Measurements from ENCODE around the gene AKAP13. TPM values are rescaled to one million over a fixed set of nuclear protein-coding genes. Genes with fewer than 3 reads are reported as not detected.

AKAP13 gene
- total and polyA plus RNA-seq, 5 experiments from 2014 or later, result 113 to 244 (median 131) TPM

GRCh38 chr15:85379403-85380131, 836 bp upstream of the AKAP13 start:
- Mint-ChIP-seq H3K4me1 (peaks cover 36 to 58% (median 52%) of the 10 kb centered on the region in 4 donors), H3K27ac (peak overlapping the region; percentile 89 to 99 (median 96)), H3K9me3 (no peaks in the 10 kb centered on the region), H3K36me3 (peaks cover 0 to 3% (median 2%) of the 10 kb centered on the region in 3 donors), H3K27me3 (no peaks in the 10 kb centered on the region), H3K4me3 (peak overlapping the region; percentile 82 to 95 (median 92))
- DNase-seq (peak in 6 of 10 donors; percentile 10 to 66 (median 32)), ATAC-seq (peak; percentile 7 to 13)
- POLR2A ChIA-PET, result interaction anchor here (0.6 to 2.4 kb wide), 15 partner anchors 9 to 323 kb away, joined by 3 to 28 read pairs (median 4); no protein-coding TSS in a partner anchor

GRCh38 chr15:85380812-85381642, 624 bp downstream of the AKAP13 start:
- peak; percentile 39 to 77 (median 63) for DNase-seq
- ATAC-seq, result peak; percentile 24 to 53
- Mint-ChIP-seq H3K27ac (peak overlapping the region; percentile 89 to 98 (median 93)), H3K9me3 (no peaks in the 10 kb centered on the region), H3K4me1 (peaks cover 39 to 66% (median 60%) of the 10 kb centered on the region in 4 donors), H3K4me3 (peak overlapping the region; percentile 82 to 95 (median 91)), H3K36me3 (peaks cover 0 to 12% (median 3%) of the 10 kb centered on the region in 3 donors), H3K27me3 (no peaks in the 10 kb centered on the region)
- POLR2A ChIA-PET, result interaction anchor here (0.6 to 2.4 kb wide), 18 partner anchors 13 to 645 kb away, joined by 3 to 28 read pairs (median 4); no protein-coding TSS in a partner anchor

GRCh38 chr15:85381850-85382751, 1.7 kb downstream of the AKAP13 start:
- peaks cover 40 to 70% (median 63%) of the 10 kb centered on the region in 4 donors for H3K4me1 Mint-ChIP-seq
- H3K9me3 Mint-ChIP-seq, result no peaks in the 10 kb centered on the region
- H3K36me3 Mint-ChIP-seq, result peaks cover 0 to 20% (median 3%) of the 10 kb centered on the region in 3 donors
- ATAC-seq (no peak), DNase-seq (peak in 1 of 10 donors; percentile 6)
- POLR2A ChIA-PET, result interaction anchor here (0.6 to 2.4 kb wide), 10 partner anchors 14 to 646 kb away, joined by 3 to 28 read pairs (median 6); no protein-coding TSS in a partner anchor
- H3K27me3 Mint-ChIP-seq, result no peaks in the 10 kb centered on the region
- peak overlapping the region; percentile 26 to 91 (median 76) for H3K27ac Mint-ChIP-seq
- peak overlapping the region; percentile 79 to 95 (median 89) for H3K4me3 Mint-ChIP-seq

GRCh38 chr15:85382942-85383341, 2.5 kb downstream of the AKAP13 start:
- peaks cover 0 to 24% (median 3%) of the 10 kb centered on the region in 3 donors for H3K36me3 Mint-ChIP-seq
- peaks cover 42 to 67% (median 62%) of the 10 kb centered on the region in 4 donors for H3K4me1 Mint-ChIP-seq
- POLR2A ChIA-PET, result interaction anchor here (1.6 to 2.3 kb wide), 3 partner anchors 24 to 52 kb away, joined by 5 to 7 read pairs (median 5); no protein-coding TSS in a partner anchor
- ATAC-seq, result no peak
- DNase-seq, result no peak
- no peaks in the 10 kb centered on the region for H3K9me3 Mint-ChIP-seq
- peak overlapping the region; percentile 26 to 95 (median 88) for H3K4me3 Mint-ChIP-seq
- peak overlapping the region in 8 of 10 donors; percentile 7 to 82 (median 74) for H3K27ac Mint-ChIP-seq
- H3K27me3 Mint-ChIP-seq, result no peaks in the 10 kb centered on the region

- Mint-ChIP-seq H3K36me3 (peaks cover 0 to 24% (median 3%) of the 10 kb centered on the region in 3 donors), H3K4me3 (peak overlapping the region in 9 of 10 donors; percentile 76 to 95 (median 89)), H3K27ac (peak overlapping the region; percentile 0 to 86 (median 77)), H3K27me3 (no peaks in the 10 kb centered on the region), H3K9me3 (no peaks in the 10 kb centered on the region), H3K4me1 (peaks cover 44 to 63% (median 59%) of the 10 kb centered on the region in 4 donors)
- ATAC-seq, result no peak
- POLR2A ChIA-PET, result interaction anchor here (1.6 to 2.3 kb wide), 2 partner anchors 24 to 53 kb away, joined by 5 to 7 read pairs; no protein-coding TSS in a partner anchor
- no peak for DNase-seq
Observed at GRCh38 chr15:85383470-85384148, 3.2 kb downstream of the AKAP13 start.

- POLR2A ChIA-PET, result interaction anchor here (0.7 kb wide), 1 partner anchor 19 kb away, joined by 3 read pairs; no protein-coding TSS in a partner anchor
- peaks cover 38 to 56% (median 49%) of the 10 kb centered on the region in 4 donors for H3K4me1 Mint-ChIP-seq
- H3K27ac Mint-ChIP-seq, result no peak overlapping the region
- peaks cover 0 to 24% (median 3%) of the 10 kb centered on the region in 3 donors for H3K36me3 Mint-ChIP-seq
- H3K4me3 Mint-ChIP-seq, result peak overlapping the region in 1 of 10 donors; percentile 10
- no peak for DNase-seq
- no peaks in the 10 kb centered on the region for H3K9me3 Mint-ChIP-seq
- no peaks in the 10 kb centered on the region for H3K27me3 Mint-ChIP-seq
- ATAC-seq, result no peak
Observed at GRCh38 chr15:85386261-85386660, 5.9 kb downstream of the AKAP13 start.

GRCh38 chr15:85388566-85389305, 8.3 kb downstream of the AKAP13 start:
- Mint-ChIP-seq H3K27me3 (no peaks in the 10 kb centered on the region), H3K36me3 (peaks cover 0 to 22% (median 2%) of the 10 kb centered on the region in 3 donors), H3K9me3 (no peaks in the 10 kb centered on the region), H3K4me3 (peak overlapping the region in 4 of 10 donors; percentile 25 to 52 (median 50)), H3K4me1 (peaks cover 27 to 47% (median 40%) of the 10 kb centered on the region in 4 donors), H3K27ac (no peak overlapping the region)
- POLR2A ChIA-PET, result interaction anchor here (0.6 to 1.1 kb wide), 4 partner anchors 9 to 73 kb away, joined by 3 to 4 read pairs (median 4); partner anchors contain the start of gene AKAP13
- DNase-seq (no peak), ATAC-seq (no peak)

GRCh38 chr15:85389306-85389650, 8.9 kb downstream of the AKAP13 start:
- POLR2A ChIA-PET, result interaction anchor here (0.6 to 1.1 kb wide), 3 partner anchors 9 to 73 kb away, joined by 3 to 4 read pairs (median 4); partner anchors contain the start of gene AKAP13
- peaks cover 0 to 22% (median 2%) of the 10 kb centered on the region in 3 donors for H3K36me3 Mint-ChIP-seq

GRCh38 chr15:85389772-85390171, 9.4 kb downstream of the AKAP13 start:
- Mint-ChIP-seq H3K36me3 (peaks cover 0 to 20% (median 2%) of the 10 kb centered on the region in 3 donors), H3K27me3 (no peaks in the 10 kb centered on the region), H3K9me3 (no peaks in the 10 kb centered on the region), H3K4me3 (no peak overlapping the region), H3K4me1 (peaks cover 29 to 47% (median 42%) of the 10 kb centered on the region in 4 donors), H3K27ac (no peak overlapping the region)
- POLR2A ChIA-PET, result no interaction called here
- ATAC-seq (no peak), DNase-seq (no peak)

More at GRCh38 chr15:85389306-85389650, 8.9 kb downstream of the AKAP13 start:
- Mint-ChIP-seq H3K9me3 (no peaks in the 10 kb centered on the region), H3K4me1 (peaks cover 28 to 47% (median 41%) of the 10 kb centered on the region in 4 donors), H3K27me3 (no peaks in the 10 kb centered on the region), H3K27ac (no peak overlapping the region), H3K4me3 (no peak overlapping the region)
- DNase-seq (no peak), ATAC-seq (no peak)

GRCh38 chr15:85393210-85393609, 12.8 kb downstream of the AKAP13 start:
- Mint-ChIP-seq H3K27me3 (no peaks in the 10 kb centered on the region), H3K27ac (peak overlapping the region in 6 of 10 donors; percentile 3 to 53 (median 30)), H3K9me3 (no peaks in the 10 kb centered on the region), H3K4me3 (peak overlapping the region in 4 of 10 donors; percentile 5 to 26 (median 20)), H3K4me1 (peaks cover 21 to 58% (median 45%) of the 10 kb centered on the region in 4 donors), H3K36me3 (peaks cover 0 to 2% (median 0%) of the 10 kb centered on the region in 3 donors)
- DNase-seq (no peak), ATAC-seq (no peak)
- POLR2A ChIA-PET, result interaction anchor here (0.6 kb wide), 1 partner anchor 39 kb away, joined by 3 read pairs; no protein-coding TSS in a partner anchor
